ENCODE results near the gene HOXD1.
A peak's percentile ranks its signal among the peaks of the same experiment; 100 is the strongest.

The HOXD1 gene

DNA sequence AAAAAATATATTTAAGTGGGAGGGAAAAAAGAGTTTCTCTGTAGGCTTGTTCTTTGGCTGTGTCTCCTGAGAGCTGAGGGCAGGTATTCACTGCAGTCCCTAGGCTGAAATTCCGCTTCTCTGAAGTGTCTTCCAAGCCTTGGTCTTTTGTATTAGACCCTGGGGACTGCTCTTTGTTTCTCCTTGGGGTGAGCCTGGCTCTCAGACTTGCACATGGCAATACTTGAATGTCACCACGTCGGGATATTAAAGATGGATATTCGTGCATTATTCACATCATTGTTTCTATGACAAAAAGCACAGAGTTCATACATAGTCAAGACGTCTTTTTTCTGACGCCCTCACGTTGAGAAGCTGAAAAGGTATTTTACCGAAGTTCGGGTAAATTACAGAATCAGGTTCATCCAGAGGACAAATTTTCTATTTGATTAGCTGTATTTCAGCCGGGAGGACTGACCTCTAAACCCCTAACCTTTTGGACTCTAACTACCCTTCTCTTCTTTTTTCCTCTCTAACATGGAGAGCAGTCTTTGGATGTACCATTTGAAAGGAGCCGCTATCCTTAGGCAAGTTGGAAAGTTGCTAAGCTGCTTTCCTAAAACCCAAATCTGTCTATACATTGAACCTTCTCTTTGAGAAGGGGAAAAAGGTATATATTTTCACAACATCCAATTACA, 33.8 kb upstream of the HOXD1 start:
- DNase-seq: no peak

DNA sequence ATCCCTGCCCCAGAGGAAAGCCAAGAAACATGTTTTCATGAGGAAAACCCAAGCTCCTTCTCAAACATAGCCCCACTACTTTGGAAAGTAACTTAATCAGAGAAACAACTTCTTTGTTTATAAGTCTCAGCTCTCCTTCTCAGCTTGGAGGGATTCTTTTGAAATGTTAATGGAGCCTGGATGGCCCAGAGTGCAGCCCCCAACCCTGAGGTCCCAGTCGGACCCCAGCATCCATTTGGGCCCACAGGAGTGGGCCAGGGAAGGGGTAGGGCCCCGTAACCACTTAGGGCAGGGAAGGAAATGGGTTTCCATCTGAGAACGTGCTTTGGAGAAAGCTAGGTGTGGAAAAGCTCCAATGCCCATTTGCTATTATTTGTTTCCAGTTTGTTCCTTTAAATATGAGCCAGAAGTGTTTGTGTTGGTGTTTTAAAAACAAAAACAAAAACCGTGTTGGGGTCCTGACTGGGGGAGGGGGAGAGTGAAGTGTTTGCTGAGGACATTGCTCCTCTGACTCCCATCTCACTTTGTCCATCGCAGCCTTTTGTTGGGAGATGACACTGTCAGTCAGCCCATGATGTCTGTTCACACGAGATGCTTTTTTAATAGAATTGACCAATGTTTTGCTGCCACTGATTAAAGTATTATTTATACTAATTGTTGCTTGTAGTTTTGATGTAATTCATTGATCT, 33.0 kb upstream of the HOXD1 start:
- no peak for DNase-seq

DNA sequence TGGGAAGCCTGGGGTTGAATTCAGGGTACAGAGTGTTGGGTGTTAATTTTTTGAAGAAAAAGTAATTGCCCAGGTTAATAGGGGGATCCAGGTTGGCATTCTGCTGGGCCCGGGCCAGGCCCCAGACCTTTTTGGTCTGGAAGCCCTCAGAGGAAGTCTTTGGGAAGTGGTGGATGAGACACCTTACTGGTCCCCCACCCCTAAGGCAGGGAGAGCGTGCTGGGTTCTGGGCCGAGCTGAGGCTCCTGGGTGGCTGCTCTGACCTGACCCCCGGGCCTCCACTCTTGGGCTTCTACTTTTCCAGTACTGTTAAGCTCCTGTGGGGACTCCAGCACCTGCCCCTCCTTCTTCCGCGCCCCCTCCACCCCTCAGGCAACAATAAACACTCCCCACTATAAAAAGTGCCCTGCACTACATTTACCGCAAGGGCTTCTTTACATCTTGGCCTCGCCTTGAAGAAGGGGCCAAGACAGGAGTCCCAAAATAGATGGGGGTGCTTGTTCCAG, 32.1 kb upstream of the HOXD1 start:
- no peak for DNase-seq

DNA sequence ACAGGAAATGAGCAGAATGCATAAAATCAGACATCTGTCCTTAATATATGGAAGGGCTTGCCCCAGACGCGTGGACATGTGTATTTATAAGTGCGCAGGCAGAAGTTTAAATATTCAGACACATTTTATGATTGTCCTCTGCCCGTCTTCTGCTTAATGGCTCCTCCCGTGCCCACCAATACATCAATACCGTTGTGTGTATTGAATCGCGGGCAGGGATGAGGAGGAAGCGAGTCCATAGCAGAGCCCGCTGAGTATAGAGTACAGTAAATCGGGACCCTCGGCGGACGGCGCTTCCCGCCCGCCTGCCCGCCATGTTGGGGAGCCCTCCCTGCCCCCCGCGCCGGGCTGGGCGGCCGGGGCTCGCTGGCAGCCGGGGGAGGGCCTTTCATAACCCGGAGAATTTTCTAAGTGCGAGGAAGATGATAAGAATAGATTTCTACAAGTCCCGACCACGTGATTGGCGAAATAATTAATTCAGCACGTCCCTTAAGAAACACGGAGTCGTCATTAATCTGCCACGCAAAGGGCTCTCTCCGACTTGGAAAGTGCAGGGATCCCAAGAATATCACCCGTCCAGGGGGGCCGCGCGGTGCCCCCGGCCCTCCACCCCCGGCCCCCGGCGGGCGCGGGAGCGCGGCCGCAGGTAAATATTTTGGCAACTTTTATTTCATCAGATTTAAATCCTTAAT, 31.5 kb upstream of the HOXD1 start, which contains the start of gene HOXD3:
Gene HOXD3 (plus strand): TSS at position 501 of the 692 bp plus-strand sequence. CDS start 11,808 bp downstream, outside the sequence.
- DNase-seq: peak; percentile 53

DNA sequence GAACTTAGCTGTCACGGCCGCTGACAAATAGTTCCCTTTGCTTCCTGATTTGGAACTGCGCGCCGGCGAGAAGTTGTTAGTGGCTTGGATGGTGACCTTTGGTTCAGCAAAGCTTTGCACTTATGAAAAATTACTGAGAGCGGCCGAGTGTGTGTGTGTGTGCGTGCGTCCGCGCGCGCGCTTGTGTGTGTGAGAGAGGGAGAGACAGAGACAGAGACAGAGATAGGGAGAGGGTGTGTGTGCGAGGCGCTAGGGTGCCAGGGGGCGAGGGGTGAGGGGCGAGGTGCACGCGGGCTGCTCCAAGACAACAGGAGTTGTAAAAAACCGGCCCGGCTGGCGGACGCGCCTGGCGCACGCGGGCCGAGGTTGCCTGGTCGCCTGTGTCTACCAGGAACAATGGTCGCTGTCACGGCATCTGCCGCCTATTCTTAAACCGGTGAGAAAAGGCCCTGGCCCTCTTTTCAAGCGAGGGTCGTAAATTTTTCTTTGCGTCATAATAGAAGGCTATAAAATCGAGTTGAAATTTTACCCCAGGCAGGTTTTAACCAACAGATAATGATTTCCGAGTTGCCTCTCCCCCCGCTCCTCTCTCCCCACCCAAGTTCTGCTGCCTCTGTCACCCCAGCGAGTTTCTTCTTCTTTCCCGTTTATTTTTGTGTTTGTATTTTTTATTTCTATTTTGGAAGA, 30.8 kb upstream of the HOXD1 start:
- peak; percentile 77 for DNase-seq

DNA sequence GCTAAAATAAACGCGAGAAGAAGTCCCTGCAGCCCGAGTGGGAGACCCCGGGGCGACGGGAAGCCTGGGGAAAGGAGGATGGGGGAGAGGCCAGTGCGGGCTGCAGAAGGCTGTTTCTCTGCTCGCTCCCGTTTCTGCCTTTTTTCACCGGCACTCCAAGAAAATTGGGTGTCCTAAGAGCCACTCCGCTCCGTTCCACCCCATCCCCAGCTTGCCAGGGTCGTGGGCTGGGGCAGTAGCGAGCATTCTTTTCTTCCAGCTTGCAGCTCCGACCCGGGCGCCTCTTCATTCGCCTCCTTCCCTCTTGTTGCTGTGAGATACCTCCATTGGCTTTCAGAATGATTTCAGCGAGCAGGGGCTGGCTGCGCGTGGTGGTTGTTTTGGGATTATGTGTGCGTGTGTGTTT, 30.3 kb upstream of the HOXD1 start:
- peak; percentile 71 for DNase-seq

DNA sequence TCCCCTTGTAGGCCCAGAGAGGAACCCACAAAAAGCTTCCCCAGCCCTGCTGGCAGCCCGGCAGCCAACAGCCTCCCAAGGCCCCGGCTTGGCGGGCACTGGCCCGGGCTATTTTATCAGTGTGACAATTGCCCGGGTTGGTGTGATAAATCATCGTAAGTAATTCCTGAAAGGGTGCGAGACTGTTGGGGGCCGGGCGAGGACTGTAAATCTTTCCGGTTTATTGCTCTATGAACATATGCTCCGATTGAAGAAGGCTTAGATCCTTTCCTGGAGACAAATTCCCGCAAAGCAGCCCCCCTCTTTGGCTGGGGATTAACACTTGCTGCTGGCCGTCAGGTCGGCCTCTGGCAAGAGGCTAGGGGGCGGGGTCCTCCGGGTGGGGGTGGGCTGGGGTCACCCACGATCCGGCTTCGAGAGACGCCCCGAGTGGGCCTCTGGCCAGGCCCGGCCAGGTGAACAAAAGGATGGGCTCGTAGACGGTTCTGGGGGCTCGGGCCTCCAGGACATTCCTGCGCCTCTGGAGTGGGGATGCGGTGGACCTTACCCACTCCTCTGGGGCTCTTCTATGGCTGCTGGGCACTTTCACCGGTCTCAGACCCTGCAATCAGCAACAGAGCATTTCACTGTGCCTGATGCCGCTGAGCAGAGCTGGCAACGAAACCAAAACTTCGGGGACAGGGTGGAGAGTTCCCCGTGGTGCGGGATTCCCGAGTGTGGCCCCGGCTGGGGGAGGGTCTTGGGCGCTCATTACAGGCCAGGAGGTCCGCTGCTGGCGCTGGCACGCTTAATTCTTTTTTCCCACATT, 29.4 kb upstream of the HOXD1 start:
- no peak for DNase-seq

DNA sequence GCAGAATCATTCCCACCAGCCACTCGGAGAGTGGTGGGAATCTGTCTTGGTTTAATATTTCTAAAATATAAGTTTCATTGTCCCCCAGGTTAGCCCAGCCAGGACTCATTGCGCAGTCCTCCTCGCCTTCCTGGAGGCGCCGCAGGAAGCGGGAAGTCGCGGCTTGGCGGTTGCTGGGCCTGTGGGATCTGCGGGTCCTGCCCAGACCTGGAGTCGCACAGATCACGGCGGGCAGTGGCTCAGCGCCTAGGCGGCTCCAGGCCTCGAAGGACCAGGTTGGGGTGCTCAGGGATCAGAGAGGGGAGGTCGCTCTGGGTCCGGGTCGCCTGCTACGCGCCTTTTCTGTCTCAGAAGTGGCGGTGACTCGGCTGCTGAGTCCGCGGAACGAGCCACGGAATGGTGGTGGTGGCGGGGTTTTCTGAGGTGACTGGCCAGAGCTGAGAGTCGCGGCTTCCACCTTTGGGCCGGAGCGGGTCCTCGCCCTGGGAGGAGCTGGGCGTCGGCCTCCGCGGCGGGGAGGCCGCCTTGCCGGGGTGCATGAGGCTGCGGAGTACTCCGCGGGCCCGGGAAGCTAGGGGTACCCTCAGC, 28.7 kb upstream of the HOXD1 start:
- DNase-seq: no peak

DNA sequence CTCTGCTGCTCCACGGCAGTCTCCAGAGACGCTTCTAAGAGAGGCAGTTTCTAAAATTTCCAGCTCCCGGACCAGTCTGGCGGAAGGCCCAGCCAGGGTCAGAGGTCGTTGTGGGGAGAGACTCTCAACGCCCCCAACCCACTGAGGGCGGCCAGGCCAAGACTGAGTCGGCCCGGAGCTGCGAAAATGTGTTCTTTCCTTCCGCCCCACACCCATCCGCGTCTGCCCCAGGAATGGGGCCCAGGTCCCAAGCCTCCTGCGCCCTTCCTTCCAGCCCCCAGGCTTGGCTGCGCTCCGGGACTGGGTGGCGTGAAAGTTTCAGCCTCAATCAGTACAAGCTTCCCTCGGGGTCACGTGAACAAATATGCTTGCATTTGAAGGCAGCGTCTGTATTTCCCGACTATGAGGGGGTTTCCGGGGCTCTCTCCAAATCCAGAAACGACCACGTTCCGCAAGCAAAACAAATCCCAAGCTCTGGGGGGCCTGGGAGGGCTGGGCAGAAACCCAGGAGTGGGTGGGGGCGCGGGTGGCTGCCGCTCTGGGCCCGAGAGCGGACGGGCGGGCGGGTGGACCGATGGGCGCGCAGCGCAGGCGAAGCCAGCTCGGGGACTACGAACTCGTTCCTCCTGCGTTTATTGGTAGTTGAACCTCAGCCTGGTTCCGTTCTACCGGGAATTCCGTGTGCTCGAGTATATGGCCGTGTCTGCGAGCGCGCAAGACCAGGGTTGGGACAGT, 28.1 kb upstream of the HOXD1 start:
- no peak for DNase-seq

DNA sequence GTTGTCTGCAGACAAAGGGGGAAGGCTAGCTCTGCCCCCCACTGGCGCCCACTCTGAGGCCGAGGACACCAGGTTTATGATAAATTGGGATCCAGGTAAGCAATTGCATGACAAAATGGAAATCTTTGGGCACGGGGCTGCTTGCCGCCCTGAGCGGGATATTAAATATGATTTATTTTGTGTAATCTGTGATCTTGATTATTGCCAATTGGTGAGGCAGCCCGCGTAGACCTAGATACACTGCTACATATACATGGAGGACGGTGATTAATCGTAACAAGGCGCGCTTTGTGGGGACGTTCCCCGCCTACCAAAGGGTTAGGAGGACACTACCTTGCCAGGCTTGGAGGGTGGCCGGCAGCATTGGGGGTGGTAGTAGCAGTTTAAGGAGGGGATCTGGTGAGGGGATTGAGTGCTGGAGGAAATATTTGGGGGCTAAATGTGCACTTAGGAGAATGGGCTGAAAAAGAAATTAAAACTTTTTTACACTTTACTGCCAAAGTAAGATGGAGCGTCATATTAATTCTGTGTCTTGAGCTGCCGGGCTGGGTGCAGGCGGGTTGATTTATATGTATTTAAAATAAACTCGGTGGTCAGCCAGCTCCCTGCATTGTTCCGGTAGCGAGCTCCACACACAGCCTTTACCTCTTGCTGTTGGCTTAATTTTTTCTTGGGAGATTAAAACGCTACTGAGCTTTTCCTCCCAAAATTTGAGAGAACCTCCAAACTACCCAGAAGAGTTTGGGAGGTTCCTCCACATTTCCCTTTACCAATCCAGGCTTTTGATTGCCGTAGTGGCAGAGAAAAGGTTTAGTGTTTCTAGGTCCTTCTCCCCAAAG, 27.3 kb upstream of the HOXD1 start:
- DNase-seq: no peak

DNA sequence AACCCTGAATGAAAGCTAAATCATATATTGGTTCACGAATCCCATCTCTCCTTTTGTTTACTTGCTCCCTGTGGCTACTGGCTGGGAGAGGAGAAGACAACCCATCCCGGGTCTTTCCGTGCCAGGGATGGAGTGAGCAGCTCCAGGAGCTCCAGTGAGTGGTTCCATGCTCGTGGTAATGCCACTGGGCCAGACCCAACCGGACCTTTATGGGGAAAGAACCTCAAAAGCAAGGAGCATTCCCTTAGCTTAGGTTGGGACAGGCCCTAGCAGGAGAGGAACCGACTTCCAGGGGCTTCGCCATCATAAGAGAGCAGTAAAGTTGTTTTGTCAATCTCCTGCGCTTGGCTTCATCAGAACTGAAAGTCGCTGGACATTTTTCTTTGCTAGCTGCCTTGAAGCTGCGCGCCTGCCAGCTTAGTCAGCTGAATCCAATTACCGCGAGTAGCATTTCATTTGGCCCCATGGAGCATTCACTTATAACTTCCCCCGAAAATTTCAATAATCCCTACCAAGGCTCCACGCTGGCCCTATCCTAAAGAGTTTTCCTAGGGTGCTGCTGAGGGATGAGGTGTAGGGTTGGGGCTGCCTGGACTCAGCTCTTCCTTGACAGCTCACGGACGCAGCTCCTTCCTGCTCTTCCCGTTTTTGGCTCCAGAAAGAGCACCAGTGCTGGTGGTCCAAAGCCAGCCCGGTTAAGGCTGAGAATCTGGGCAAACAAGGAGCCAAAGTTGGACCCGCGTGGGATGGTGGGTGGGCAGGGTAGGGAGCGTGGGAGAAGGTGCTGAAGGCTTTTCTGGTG, 26.4 kb upstream of the HOXD1 start:
- DNase-seq: no peak

DNA sequence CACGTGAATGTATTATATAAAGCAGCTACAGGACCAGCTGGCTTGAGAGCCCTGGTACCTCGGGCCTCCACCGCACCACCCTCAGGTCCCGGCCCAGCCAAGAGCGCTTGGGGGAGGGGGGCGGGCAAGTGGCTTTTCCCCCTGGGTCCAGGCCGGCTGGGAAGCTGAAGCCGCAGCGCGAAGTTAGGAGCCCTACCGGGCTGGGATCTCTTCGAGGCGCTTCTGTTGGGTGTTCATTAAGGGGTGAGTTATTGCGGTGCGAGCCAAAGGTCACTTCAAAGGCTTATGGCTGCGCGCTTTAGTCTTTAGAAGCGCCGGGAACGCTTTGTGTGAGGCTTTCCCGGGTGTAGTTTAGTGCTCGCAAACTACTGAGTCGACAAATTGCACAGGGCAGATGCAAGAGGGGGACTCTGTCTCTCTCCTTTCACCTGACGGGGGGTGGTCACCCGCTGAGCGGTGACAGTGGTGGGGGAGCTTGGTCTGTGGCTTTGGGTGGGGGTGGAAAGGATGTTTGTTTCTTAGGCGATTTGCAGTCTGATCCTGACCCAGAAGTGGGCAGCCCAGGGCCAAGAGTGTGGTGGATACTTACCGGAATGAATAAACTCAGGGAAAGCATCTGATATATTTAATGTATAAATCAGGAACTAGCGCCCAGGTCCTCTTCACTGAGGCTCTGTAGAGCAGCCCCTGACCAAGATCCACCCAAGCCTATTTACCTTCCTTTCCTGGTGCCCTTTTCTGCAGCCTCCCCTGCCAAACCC, 25.4 kb upstream of the HOXD1 start:
- DNase-seq: no peak

DNA sequence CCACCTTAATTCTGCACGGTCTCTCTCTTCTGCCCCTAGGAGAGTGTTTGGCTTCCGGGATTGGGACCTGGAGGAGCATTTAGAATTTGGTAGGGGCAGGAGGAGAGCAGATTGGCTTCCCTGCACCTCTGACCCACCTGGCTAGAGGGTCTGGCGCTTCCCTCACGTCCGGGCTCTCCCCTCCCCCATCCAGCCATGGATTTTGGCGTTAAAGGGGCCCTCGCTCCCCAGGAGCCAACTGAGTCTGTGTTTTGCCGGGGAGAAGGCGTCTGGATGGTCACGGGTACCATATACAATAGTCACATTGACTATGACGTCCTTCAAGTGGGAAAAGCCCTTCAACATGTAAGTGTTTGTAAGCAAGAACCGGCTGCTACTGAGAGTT, 24.8 kb upstream of the HOXD1 start:
- DNase-seq: no peak

DNA sequence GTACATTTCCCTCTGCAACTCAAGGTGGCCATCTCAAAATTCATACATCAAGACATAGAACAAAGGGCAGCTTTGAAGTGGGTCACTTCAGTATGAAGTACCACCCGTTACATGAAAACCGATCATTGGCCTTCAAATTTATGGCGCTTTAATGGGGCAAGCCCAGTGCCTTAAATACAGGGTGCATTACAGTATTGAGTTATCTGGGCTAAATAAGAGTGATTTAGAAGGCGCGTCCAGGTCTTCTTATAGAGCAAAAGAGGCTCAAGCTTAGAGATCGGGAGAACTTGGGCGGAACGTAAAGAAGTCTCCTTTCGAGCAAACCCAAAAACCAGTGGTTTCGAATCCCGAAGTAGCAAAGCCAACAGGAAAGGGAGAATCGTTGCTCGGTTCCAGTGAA, 24.3 kb upstream of the HOXD1 start:
- no peak for DNase-seq

DNA sequence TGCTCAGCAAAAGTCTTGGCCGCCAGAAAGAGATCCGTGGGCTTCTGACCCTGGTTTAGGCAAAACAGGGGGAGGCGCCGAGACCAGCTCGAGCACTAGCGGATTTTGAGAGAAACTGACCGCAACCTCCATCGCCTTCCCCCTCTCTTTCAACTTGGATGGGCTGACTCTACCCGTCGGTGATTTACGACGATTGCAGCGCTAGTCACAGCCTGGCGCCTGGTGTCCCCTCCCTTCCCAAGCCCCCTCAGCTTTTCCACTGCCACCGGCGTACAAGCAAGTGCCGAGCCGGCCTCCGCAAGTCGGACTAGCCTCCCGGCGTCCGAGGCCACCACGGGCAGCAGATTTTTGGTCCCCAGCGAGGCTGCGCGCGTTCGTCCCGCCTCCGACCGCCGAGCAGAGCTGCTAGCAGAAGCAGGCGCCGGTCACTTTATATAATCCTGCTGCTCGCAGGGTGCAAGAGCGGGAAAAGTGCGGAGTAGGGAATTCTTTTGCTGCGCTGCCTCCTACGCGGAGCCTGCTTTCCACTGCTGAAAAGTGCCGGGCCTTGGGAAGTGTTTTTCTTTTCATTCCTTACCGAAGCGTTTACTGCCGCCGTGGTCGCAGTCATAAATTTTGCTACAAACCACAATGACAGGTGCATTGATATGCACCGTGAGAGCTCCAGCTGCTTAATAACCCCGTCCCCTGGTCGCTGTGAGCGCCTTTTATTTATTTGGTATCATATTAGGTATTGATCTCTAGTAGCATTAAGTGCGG, 23.7 kb upstream of the HOXD1 start:
- no peak for DNase-seq

DNA sequence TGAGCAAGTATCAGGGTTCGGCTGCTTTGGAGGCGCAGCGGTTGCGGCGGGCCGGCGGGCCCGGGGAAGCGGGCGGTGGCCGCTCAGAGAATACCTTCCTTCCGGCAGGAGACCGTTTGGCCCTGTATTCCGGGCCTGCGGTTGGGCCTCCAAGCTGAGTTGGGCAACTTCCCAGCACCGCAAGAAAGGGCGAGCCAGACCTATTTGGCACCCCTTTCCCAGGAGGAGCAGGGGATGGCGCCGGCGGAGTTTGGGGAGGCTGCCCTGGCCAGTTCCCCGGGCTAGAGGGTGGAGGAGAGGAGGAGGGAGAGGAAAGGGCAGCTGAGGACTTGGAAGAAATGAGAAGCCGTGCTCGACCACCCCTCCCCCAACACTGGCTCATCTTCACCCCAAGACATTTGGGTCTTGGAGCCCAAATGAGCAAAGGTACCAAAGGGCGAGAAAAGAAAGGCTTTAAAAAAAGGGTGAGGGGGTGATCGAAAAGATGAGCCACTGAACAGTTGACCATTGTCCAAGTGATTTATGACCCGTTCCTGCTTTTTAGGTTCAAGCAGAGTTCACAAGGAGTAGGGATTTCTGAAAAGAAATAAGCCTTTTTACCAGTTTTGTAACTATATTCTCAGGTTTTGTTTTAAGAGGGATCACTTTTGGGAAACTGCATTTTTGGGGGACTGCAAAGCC, 23.0 kb upstream of the HOXD1 start:
- DNase-seq: no peak

DNA sequence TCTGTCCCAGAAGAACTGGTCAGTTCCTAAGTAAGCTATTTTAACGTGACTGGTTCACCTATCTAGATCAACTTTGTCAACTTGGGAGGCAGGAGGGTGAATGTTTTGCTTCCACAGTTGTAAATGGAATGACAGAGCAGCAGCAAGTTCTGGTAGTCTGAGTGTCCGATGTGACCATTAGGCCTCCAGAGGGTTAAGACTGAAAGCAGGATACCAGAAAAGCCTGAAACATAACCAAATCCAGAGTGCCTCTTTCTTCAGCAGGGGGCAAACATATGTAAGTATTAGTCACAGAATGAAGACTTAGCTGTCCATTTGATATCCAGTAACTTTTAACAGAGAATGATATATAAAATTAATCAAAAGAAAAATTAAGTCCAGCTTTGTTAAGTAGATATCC, 22.2 kb upstream of the HOXD1 start:
- no peak for DNase-seq
